ENCODE results near the gene GSTO2. TPM values are rescaled to one million over a fixed set of nuclear protein-coding genes. Genes with fewer than 3 reads are reported as not detected.

Gene GSTO2
- total and polyA plus RNA-seq, 10 of the 15 experiments (the other 5 are each of a cell fraction or from before 2014, with no cell fraction given): 0.16 to 0.86 (median 0.46) TPM

GRCh38 chr10:104273899-104274575 lies 5.1 kb downstream of the GSTO2 start:
- H3K9me3 ChIP-seq (replicated peaks; ENCODE audit: control insufficient read depth, insufficient read depth, low read length): no peaks in the 10 kb centered on the region
- POLR2A ChIA-PET: interaction anchor here (0.6 to 0.8 kb wide), 3 partner anchors 17 to 1358 kb away, joined by 3 read pairs; partner anchors contain the start of gene ITPRIP
- RAD21 ChIA-PET (ENCODE audit: unreplicated experiment): interaction anchor here (0.8 to 3.7 kb wide), 12 partner anchors 12 to 1417 kb away, joined by 3 to 24 read pairs (median 4); partner anchors contain the start of genes CFAP58, GSTO1 and SFR1
- no peaks in the 10 kb centered on the region for H3K79me2 ChIP-seq (ENCODE audit: control insufficient read depth, insufficient read depth, low read length)
- intact Hi-C loops (cut with micrococcal nuclease; ENCODE audit: unreplicated experiment) (no loop called here), in situ Hi-C loops (cut with MboI) (no loop called here)
- SMC1A ChIA-PET (ENCODE audit: uncharacterized antibody, unreplicated experiment): interaction anchor here (0.7 to 4.0 kb wide), 20 partner anchors 8 to 386 kb away, joined by 3 to 38 read pairs (median 4); partner anchors contain the start of genes CFAP58 and GSTO1
- H3K4me2 ChIP-seq (ENCODE audit: control insufficient read depth, insufficient read depth): no peak overlapping the region
- no TSS peak for BruUV-seq (replicated peaks)
- no peak overlapping the region for H3K9ac ChIP-seq (ENCODE audit: control insufficient read depth, insufficient read depth, low read length)
- CTCF ChIA-PET: interaction anchor here (0.6 to 9.3 kb wide), 36 partner anchors 8 to 941 kb away, joined by 3 to 120 read pairs (median 4); partner anchors contain the start of genes CFAP43, CFAP58, GSTO1 and SFR1
- DNase-seq (ENCODE audit: low read depth, low spot score) (no peak), FAIRE-seq (no peak), ATAC-seq (no peak)
- no peaks in the 10 kb centered on the region for H3K4me1 ChIP-seq (ENCODE audit: control insufficient read depth, insufficient read depth, low read length)
- WGBS (ENCODE audit: insufficient coverage, insufficient replicate concordance, low lambda C conversion rate, missing lambda C conversion rate): 58% methylated on average over 4 of the region's 4 CpGs
- no peaks in the 10 kb centered on the region for H3K36me3 ChIP-seq (ENCODE audit: control insufficient read depth in 2 of 2, insufficient read depth in 2 of 2, low read length in 1 of 2)
- no peak overlapping the region for H2AFZ ChIP-seq (ENCODE audit: control insufficient read depth, low read depth, low read length)
- no peak overlapping the region for H3K27ac ChIP-seq (ENCODE audit: control insufficient read depth, insufficient read depth)
- no peak overlapping the region for H3K4me3 ChIP-seq
- no peaks in the 10 kb centered on the region for H4K20me1 ChIP-seq (ENCODE audit: control insufficient read depth, insufficient read depth)
- H3K27me3 ChIP-seq (replicated peaks in 1 of 2; ENCODE audit: control insufficient read depth in 2 of 2, insufficient read depth in 2 of 2, low read length in 1 of 2): peaks cover 0 to 2% of the 10 kb centered on the region in 2 experiments; a peak in 3 of 4 replicates
- no peak for TF ChIP-seq ESRRA (IDR thresholded peaks at IDR 0.05; ENCODE audit: low read length)
- no peak for TF ChIP-seq CBX3 (IDR thresholded peaks at IDR 0.05; ENCODE audit: borderline replicate concordance, low read depth)
- TF ChIP-seq MYC (IDR thresholded peaks at IDR 0.05; ENCODE audit: insufficient read depth, insufficient read length, insufficient replicate concordance, low read length, severe bottlenecking): no peak
- TF ChIP-seq BCL11A (IDR thresholded peaks at IDR 0.05; ENCODE audit: low read depth, low read length): no peak
- TF ChIP-seq BCLAF1 (IDR thresholded peaks at IDR 0.05): no peak
- no peak for TF ChIP-seq RFX5 (IDR thresholded peaks at IDR 0.05; ENCODE audit: low read depth, low read length)
- TF ChIP-seq IRF3 (IDR thresholded peaks at IDR 0.05): no peak
- no peak for TF ChIP-seq REST (IDR thresholded peaks at IDR 0.05; ENCODE audit: low read depth, low read length)
- no peak for TF ChIP-seq CREB1 (IDR thresholded peaks at IDR 0.05; ENCODE audit: low read depth)

All from GM12878 (cell line).